Type B pancreatic cell (in vitro differentiated cells): ENCODE results near the gene COL4A2. TPM values are rescaled to one million over a fixed set of nuclear protein-coding genes. Genes with fewer than 3 reads are reported as not detected.

Experiments
- DNase-seq: peaks from one replicate; pipeline ENCODE4 v3.0.0; 2021; ENCODE audit warnings: mixed read lengths; ENCODE audit not compliant: unreplicated experiment; ENCODE audit errors: extremely low spot score
- H3K27ac Mint-ChIP-seq: 2 replicates; pipeline ENCODE4 v1.8.0; 2021; ENCODE audit warnings: mild to moderate bottlenecking, mixed read lengths
- H3K27me3 Mint-ChIP-seq: 2 replicates; pipeline ENCODE4 v1.8.0; 2021; ENCODE audit warnings: mixed read lengths
- H3K36me3 Mint-ChIP-seq: 2 replicates; pipeline ENCODE4 v1.8.0; 2021; ENCODE audit warnings: mixed read lengths
- H3K4me1 Mint-ChIP-seq: one replicate; pipeline ENCODE4 v1.8.0; 2021; ENCODE audit warnings: mixed read lengths; ENCODE audit not compliant: unreplicated experiment
- H3K4me3 Mint-ChIP-seq: 2 replicates; pipeline ENCODE4 v1.8.0; 2021; ENCODE audit warnings: mild to moderate bottlenecking, mixed read lengths
- H3K9me3 Mint-ChIP-seq: 2 replicates; pipeline ENCODE4 v1.8.0; 2021; ENCODE audit warnings: mixed read lengths
- total RNA-seq: library from RNA; stranded (reverse); gene quantifications from 2 replicates; pipeline ENCODE4 v1.2.1, GENCODE V29; 2021; ENCODE audit warnings: low replicate concordance
- TF ChIP-seq, protein P1 (sequence below): fragments of 200-600 bp; sonication (generic); conservative IDR thresholded peaks from 2 replicates; pipeline ENCODE4 v1.5.0; 2021; ENCODE audit warnings: antibody characterized with exemption, mild to moderate bottlenecking

COL4A2 gene
- total RNA-seq, 1 donor from 2014 or later, result 145 TPM

GRCh38 chr13:110499621-110500281, 192.7 kb downstream of the COL4A2 start:
- TF ChIP-seq, protein P1, sequence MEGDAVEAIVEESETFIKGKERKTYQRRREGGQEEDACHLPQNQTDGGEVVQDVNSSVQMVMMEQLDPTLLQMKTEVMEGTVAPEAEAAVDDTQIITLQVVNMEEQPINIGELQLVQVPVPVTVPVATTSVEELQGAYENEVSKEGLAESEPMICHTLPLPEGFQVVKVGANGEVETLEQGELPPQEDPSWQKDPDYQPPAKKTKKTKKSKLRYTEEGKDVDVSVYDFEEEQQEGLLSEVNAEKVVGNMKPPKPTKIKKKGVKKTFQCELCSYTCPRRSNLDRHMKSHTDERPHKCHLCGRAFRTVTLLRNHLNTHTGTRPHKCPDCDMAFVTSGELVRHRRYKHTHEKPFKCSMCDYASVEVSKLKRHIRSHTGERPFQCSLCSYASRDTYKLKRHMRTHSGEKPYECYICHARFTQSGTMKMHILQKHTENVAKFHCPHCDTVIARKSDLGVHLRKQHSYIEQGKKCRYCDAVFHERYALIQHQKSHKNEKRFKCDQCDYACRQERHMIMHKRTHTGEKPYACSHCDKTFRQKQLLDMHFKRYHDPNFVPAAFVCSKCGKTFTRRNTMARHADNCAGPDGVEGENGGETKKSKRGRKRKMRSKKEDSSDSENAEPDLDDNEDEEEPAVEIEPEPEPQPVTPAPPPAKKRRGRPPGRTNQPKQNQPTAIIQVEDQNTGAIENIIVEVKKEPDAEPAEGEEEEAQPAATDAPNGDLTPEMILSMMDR, result no peak
- peaks cover 7% of the 10 kb centered on the region for H3K9me3 Mint-ChIP-seq
- no peak overlapping the region for H3K4me3 Mint-ChIP-seq
- peaks cover 6% of the 10 kb centered on the region for H3K4me1 Mint-ChIP-seq
- H3K36me3 Mint-ChIP-seq, result peaks cover 37% of the 10 kb centered on the region
- DNase-seq, result no peak
- no peaks in the 10 kb centered on the region for H3K27me3 Mint-ChIP-seq
- no peak overlapping the region for H3K27ac Mint-ChIP-seq

DNA sequence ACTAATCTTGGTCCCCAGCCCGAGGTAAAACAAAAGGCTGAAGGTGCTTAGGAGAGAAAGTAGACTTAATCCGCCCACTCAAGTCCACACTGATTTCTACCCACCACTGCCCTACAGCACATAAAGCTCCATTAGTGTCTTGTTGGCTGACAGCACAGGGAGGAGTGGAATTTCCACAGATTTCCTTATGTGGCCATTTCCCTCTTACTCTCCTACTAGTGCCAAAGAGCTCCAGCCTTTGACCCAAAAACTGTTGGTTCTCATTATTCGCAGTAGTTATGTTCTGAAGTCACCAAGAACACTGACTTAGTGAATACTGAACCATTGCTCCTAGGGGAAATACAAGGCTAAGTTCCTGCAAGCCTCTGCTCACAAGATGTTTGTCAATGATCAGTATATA, 193.3 kb downstream of the COL4A2 start:
- no peak overlapping the region for H3K27ac Mint-ChIP-seq
- TF ChIP-seq, protein P1, result no peak
- peaks cover 7% of the 10 kb centered on the region for H3K9me3 Mint-ChIP-seq

GRCh38 chr13:110501188-110501587, 194.1 kb downstream of the COL4A2 start:
- H3K4me3 Mint-ChIP-seq, result no peak overlapping the region
- peaks cover 7% of the 10 kb centered on the region for H3K9me3 Mint-ChIP-seq
- peaks cover 6% of the 10 kb centered on the region for H3K4me1 Mint-ChIP-seq
- no peak for DNase-seq
- H3K27me3 Mint-ChIP-seq, result no peaks in the 10 kb centered on the region
- TF ChIP-seq, protein P1, result no peak
- H3K36me3 Mint-ChIP-seq, result peaks cover 37% of the 10 kb centered on the region
- H3K27ac Mint-ChIP-seq, result no peak overlapping the region

More for the DNA sequence above, 193.3 kb downstream of the COL4A2 start:
- Mint-ChIP-seq H3K4me1 (peaks cover 6% of the 10 kb centered on the region), H3K27me3 (no peaks in the 10 kb centered on the region), H3K36me3 (peaks cover 37% of the 10 kb centered on the region), H3K4me3 (no peak overlapping the region)
- DNase-seq, result no peak

- no peak overlapping the region for H3K4me3 Mint-ChIP-seq
- DNase-seq, result no peak
- peaks cover 30% of the 10 kb centered on the region for H3K36me3 Mint-ChIP-seq
- no peaks in the 10 kb centered on the region for H3K27me3 Mint-ChIP-seq
- no peak overlapping the region for H3K27ac Mint-ChIP-seq
- TF ChIP-seq, protein P1, result no peak
- H3K9me3 Mint-ChIP-seq, result peaks cover 7% of the 10 kb centered on the region
- peaks cover 6% of the 10 kb centered on the region for H3K4me1 Mint-ChIP-seq
These were observed 196.2 kb downstream of the COL4A2 start for GRCh38 chr13:110503037-110503901.

DNA sequence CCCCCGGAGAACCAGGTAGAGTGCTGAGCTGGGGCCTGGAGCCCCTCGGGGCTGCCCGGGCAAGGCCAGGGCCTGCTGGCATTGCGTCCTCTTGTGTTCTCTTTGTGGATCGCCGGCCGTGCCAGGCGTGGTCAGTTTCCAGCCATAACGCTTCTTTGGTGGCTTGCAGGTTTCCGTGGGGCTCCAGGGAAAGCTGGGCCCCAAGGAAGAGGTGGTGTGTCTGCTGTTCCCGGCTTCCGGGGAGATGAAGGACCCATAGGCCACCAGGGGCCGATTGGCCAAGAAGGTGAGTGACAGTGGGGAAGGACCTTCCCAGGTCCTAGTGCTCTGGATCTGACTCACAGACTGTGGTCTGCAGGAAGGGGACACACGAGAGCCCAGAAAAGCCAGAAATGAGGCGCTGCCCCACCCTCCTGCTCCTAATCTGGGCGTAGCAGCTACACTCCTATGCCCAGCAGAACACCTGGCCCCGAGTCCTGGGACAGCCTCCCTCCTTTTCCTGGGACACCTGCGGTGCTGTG, 197.0 kb downstream of the COL4A2 start:
- no peak overlapping the region for H3K27ac Mint-ChIP-seq
- H3K36me3 Mint-ChIP-seq, result peaks cover 24% of the 10 kb centered on the region

More for the DNA sequence above, 197.0 kb downstream of the COL4A2 start:
- H3K9me3 Mint-ChIP-seq, result peaks cover 5% of the 10 kb centered on the region
- TF ChIP-seq, protein P1, result no peak
- H3K4me3 Mint-ChIP-seq, result no peak overlapping the region
- no peaks in the 10 kb centered on the region for H3K27me3 Mint-ChIP-seq
- DNase-seq, result no peak
- H3K4me1 Mint-ChIP-seq, result peaks cover 6% of the 10 kb centered on the region
